T-helper 2 cell treated with Interferon-gamma antibody and Interleukin-4, amounts not matched to agents 5 μg/mL and 100 μg/mL, for 36 hours (primary cell): ENCODE data around the gene PPP2R2C.
A peak's percentile ranks its signal among the peaks of the same experiment; 100 is the strongest.

Experiments used
- DNase-seq: peaks from one replicate; pipeline ENCODE4 v3.0.0; 2021; ENCODE audit warnings: low spot score
- H3K27ac Mint-ChIP-seq: one replicate; pipeline ENCODE4 v1.8.0; 2021; ENCODE audit warnings: mild to moderate bottlenecking, mixed read lengths
- H3K27me3 Mint-ChIP-seq: one replicate; pipeline ENCODE4 v1.8.0; 2021; ENCODE audit warnings: low read depth, mixed read lengths
- H3K36me3 Mint-ChIP-seq: one replicate; pipeline ENCODE4 v1.8.0; 2021; ENCODE audit warnings: low read depth, mixed read lengths
- H3K4me1 Mint-ChIP-seq: one replicate; pipeline ENCODE4 v1.8.0; 2021; ENCODE audit warnings: low read depth, mixed read lengths
- H3K4me3 Mint-ChIP-seq: one replicate; pipeline ENCODE4 v1.8.0; 2022; ENCODE audit warnings: mild to moderate bottlenecking, moderate library complexity, mixed read lengths
- H3K9me3 Mint-ChIP-seq: one replicate; pipeline ENCODE4 v1.8.0; 2021; ENCODE audit warnings: mixed read lengths

PPP2R2C gene

DNA sequence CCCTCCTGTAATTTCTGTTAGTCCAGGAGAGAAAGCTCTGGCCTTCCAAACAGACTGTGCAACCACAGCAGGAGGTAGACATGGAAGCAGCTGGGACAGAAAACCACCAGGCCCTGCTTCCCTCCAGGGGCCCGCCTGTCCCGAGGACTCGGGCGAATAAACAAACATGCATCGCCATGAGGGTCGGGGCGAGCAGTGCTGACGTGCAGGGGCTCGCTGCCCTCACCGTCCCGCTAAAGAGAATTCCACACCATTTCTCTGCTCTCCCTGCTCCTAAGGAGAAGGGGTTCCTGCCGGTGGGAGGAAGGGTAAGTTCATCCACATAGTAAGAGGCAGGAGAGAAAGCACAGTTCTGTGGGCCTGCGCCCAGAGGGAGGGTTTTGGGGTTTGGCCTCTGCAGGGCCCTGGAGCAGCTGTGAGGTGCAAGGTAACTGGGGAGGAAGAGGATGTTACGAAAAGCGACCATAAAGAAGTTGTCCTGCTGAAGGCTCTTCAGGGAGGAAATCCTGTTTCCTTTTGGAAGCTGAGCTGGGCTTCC is 147.9 kb downstream of the PPP2R2C start:
- Mint-ChIP-seq H3K27me3 (peaks cover 17% of the 10 kb centered on the region), H3K4me3 (no peak overlapping the region), H3K36me3 (no peaks in the 10 kb centered on the region), H3K4me1 (peaks cover 4% of the 10 kb centered on the region), H3K27ac (no peak overlapping the region), H3K9me3 (no peaks in the 10 kb centered on the region)
- no peak for DNase-seq

DNA sequence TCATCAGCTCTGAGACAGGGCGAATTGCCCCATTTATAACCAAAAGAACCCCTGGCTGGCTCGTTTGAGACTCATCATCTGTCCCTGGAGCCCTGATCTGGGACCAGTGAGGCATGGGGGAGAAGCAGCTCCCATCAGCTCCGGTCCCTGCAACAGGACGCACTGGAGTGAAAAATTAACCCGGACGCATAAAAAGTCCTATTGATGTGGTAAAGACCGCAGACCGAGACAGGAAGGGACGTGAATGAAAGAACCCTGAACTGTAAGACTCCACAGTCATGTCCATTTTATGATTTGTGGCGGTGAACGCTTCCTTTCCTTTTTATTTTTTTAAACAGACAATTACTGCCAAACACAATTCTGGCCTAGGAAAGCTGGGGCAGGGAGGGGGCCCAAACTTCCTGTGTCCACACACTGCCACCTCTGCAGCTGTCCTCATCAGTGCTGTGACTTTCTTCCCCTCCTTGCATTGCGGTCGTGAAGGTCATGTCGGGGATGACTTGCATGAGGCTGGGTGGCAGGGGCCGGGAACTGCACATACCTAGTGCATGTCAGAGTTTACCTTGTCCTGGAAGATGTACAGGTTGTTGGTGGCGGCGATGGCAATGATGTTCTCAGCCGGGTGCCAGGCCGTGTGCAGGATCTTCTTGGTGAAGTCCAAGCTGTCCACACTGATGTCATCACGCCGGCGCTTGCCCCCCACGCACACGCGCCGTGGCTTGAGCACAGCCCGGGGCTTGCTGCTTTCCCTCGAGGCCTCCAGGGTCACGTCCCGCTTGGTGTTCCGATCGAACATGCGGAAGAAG is 149.4 kb downstream of the PPP2R2C start:
- no peak overlapping the region for H3K4me3 Mint-ChIP-seq
- no peak overlapping the region for H3K27ac Mint-ChIP-seq
- DNase-seq = no peak
- H3K36me3 Mint-ChIP-seq = no peaks in the 10 kb centered on the region
- peaks cover 4% of the 10 kb centered on the region for H3K4me1 Mint-ChIP-seq
- H3K27me3 Mint-ChIP-seq = peaks cover 19% of the 10 kb centered on the region
- H3K9me3 Mint-ChIP-seq = no peaks in the 10 kb centered on the region

DNA sequence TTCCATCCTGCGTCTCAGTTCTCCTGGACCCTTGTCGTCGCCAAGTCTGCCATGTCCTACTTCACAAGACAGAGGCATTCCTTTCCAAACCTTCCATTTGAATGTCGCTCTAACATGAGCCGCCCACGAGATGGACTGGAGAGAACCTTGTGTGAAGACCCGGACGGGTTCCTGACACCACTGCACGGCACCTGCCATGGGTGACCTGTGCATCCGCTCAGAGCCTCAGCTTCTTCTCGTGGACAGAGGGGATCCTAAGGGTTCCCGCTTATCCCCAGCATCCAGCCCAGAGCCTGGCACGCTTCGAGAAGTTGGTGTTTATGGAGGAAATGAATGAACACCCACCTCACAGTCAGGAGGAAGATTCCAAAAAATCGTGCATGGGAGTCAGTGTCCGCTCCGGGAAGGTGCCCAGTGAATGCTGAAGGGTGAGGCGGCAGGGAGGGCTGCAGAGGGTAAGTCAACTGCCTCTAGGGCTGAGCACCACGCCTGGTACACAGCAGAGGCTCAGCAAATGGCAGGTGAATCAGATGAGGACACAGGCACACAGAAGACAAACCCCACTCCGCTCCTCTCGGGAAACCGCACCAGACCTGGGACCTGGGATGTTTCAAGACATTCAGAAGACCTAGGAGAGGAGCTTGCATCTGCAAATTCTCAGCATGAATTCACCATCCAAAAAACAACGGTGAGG is 150.2 kb downstream of the PPP2R2C start:
- DNase-seq = no peak
- Mint-ChIP-seq H3K4me3 (no peak overlapping the region), H3K27me3 (peaks cover 19% of the 10 kb centered on the region), H3K4me1 (peaks cover 4% of the 10 kb centered on the region), H3K9me3 (no peaks in the 10 kb centered on the region), H3K27ac (no peak overlapping the region), H3K36me3 (no peaks in the 10 kb centered on the region)

DNA sequence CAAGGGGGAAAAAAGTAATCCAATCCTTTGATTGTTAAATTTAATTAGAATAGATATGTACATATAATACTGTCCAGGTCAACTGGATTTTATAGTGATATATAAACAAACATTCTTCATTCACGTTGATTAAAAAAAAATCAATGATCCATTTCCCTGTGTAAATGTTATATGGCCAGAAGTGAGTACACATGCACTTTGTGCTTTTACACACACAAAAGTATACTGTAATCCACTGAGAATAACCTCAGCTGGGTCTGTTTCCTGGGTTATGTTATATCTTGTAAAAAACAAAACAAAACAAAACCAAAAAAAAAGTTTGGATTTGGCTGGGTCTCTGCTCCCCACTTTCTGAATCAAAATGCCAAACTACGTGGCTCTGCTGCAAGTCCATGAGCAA is 151.1 kb downstream of the PPP2R2C start:
- DNase-seq = no peak
- Mint-ChIP-seq H3K4me1 (peaks cover 4% of the 10 kb centered on the region), H3K9me3 (no peaks in the 10 kb centered on the region), H3K4me3 (no peak overlapping the region), H3K27me3 (peaks cover 19% of the 10 kb centered on the region), H3K36me3 (no peaks in the 10 kb centered on the region), H3K27ac (no peak overlapping the region)

DNA sequence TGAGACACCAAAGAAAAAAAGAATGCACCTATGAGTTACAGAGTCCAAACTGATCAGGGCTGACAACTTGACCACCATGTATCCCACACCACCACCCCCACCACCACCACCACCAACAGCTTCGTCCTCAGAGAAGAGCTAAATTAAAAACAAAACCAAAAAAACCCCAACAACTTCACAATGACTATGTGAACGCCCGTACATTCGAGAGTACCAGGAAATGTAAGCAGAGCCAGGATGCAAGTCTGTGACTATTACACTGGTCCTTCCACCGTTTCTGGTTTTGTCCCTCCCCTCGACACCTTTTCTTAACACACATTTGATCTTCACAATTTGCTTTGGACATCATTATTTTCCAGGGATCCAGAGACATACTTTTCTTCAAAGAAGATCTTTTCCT is 151.8 kb downstream of the PPP2R2C start:
- H3K4me3 Mint-ChIP-seq = no peak overlapping the region
- no peak for DNase-seq
- H3K27me3 Mint-ChIP-seq = peaks cover 15% of the 10 kb centered on the region
- H3K4me1 Mint-ChIP-seq = peaks cover 4% of the 10 kb centered on the region
- no peak overlapping the region for H3K27ac Mint-ChIP-seq
- no peaks in the 10 kb centered on the region for H3K36me3 Mint-ChIP-seq
- no peaks in the 10 kb centered on the region for H3K9me3 Mint-ChIP-seq

DNA sequence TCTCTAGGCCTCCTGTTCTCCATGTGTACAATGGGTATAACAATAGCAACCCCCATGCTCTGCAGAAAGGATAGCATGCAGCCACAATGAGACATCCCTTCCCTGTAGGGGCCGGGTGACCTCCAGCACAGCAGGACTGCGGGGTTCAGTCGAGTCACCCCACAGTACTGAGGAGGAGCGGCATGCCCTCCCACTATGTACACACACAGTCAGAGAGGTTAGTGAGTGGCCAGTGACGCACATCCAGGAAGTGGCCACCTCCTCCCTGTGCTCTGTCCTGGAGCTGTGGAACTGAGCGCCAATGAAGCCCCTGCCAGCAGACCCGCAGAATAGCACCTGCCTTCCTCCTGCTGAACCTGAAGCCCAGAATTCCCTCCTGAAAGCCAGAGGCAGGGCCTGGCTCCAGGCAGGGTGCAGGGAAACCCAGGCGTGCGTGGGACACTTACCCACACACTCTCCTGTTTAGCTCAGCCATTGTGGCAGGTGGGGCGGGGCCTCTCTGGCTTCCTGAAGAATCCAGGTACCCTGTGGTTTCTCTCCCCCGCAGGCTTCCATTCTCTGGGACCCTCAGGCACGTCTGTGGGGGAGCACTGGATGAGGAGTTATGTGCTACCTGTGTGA is 152.8 kb downstream of the PPP2R2C start:
- Mint-ChIP-seq H3K27me3 (peaks cover 14% of the 10 kb centered on the region), H3K36me3 (no peaks in the 10 kb centered on the region)

DNA sequence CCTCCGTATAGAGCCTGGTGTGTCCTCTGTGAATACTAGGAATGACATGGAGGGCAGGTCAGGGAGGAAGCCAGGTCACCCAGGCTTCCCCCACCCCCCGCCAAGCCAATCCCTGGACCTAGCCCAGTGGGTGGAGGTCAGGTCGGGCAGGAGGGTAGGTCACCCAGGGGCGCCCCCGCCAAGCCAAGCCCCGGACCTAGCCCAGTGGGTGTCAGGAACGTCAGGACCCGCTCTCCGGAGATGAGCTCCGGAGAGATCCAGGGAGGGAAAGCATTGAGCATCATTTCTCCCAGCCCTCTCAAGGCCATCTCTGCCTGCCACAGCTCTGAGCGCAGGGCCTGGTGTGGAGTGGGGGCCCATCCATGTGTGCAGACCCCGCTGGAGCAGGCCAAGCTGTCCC is 154.2 kb downstream of the PPP2R2C start:
- no peaks in the 10 kb centered on the region for H3K9me3 Mint-ChIP-seq
- H3K4me3 Mint-ChIP-seq = no peak overlapping the region
- peaks cover 4% of the 10 kb centered on the region for H3K27me3 Mint-ChIP-seq
- H3K36me3 Mint-ChIP-seq = no peaks in the 10 kb centered on the region
- no peak overlapping the region for H3K27ac Mint-ChIP-seq
- H3K4me1 Mint-ChIP-seq = peaks cover 2% of the 10 kb centered on the region
- DNase-seq = no peak

More for the DNA sequence above, 152.8 kb downstream of the PPP2R2C start:
- Mint-ChIP-seq H3K4me1 (peaks cover 3% of the 10 kb centered on the region), H3K4me3 (no peak overlapping the region), H3K9me3 (no peaks in the 10 kb centered on the region), H3K27ac (no peak overlapping the region)
- no peak for DNase-seq

DNA sequence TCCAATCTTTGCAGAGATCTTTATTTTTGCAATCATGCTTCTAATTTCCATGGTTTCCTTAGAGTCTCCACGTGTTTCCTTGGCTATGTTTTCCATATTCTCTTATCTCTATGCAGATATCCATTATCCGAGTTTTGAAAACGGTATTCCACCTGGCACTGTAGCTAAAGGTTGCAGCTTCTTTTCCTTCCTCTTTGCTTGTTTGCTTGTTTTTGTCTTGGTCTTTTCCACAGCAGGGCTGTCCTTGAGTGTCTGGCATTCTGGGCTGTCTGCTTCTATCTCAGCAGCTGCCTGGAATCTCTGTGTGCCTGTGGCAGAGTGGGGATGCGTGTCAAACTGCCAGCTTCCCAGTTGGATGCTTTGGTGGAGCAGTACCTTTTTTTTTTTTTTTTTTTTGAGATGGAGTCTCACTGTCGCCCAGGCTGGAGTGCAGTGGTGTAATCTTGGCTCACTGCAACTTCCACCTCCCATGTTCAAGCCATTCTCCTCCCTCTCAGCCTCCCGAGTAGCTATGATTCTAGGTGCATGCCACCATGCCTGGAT is 155.9 kb downstream of the PPP2R2C start:
- Mint-ChIP-seq H3K27me3 (peaks cover 10% of the 10 kb centered on the region), H3K4me3 (no peak overlapping the region), H3K4me1 (no peaks in the 10 kb centered on the region), H3K36me3 (no peaks in the 10 kb centered on the region), H3K9me3 (no peaks in the 10 kb centered on the region), H3K27ac (no peak overlapping the region)
- DNase-seq = no peak

DNA sequence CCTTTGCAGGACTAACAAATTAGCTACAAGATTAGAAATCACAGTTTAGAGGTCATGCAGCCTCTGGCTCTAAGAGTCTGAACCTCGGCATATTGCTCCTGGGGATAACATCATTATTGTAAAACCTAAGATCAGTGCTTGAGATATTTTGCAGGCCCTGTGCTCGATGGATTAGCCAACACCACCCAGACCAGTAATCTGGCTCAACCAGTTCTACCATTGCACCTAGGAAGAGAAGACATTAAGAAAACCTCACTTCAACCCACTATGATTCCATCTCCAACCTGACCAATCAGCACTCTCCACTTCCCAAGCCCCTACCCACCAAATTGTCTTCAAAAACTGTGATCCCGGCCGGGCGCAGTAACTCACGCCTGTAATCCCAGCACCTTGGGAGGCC is 159.2 kb downstream of the PPP2R2C start:
- Mint-ChIP-seq H3K27me3 (peaks cover 28% of the 10 kb centered on the region), H3K4me1 (no peaks in the 10 kb centered on the region)

DNA sequence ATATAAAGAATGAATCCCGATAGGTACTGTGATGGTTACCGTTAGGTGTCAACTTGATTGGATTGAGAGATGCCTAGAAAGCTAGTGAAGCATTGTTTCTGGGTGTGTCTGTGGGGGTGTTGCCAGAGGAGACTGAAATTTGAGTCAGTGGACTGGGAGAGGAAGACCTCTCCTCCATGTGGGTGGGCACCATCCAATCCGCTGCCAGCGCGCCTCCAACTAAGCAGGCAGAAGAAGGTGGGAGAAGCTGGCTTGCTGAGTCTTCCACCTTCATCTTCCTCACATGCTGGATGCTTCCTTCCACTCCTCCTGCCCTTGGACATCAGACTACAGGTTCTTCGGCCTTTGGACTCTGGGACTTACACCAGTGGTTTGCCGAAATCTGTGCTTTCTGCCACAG is 162.6 kb downstream of the PPP2R2C start:
- H3K27me3 Mint-ChIP-seq = peaks cover 45% of the 10 kb centered on the region
- DNase-seq = no peak
- no peaks in the 10 kb centered on the region for H3K36me3 Mint-ChIP-seq
- no peak overlapping the region for H3K27ac Mint-ChIP-seq
- H3K4me1 Mint-ChIP-seq = no peaks in the 10 kb centered on the region
- H3K9me3 Mint-ChIP-seq = no peaks in the 10 kb centered on the region
- no peak overlapping the region for H3K4me3 Mint-ChIP-seq

More for the DNA sequence above, 159.2 kb downstream of the PPP2R2C start:
- Mint-ChIP-seq H3K4me3 (no peak overlapping the region), H3K9me3 (no peaks in the 10 kb centered on the region), H3K27ac (no peak overlapping the region), H3K36me3 (no peaks in the 10 kb centered on the region)
- DNase-seq = no peak

DNA sequence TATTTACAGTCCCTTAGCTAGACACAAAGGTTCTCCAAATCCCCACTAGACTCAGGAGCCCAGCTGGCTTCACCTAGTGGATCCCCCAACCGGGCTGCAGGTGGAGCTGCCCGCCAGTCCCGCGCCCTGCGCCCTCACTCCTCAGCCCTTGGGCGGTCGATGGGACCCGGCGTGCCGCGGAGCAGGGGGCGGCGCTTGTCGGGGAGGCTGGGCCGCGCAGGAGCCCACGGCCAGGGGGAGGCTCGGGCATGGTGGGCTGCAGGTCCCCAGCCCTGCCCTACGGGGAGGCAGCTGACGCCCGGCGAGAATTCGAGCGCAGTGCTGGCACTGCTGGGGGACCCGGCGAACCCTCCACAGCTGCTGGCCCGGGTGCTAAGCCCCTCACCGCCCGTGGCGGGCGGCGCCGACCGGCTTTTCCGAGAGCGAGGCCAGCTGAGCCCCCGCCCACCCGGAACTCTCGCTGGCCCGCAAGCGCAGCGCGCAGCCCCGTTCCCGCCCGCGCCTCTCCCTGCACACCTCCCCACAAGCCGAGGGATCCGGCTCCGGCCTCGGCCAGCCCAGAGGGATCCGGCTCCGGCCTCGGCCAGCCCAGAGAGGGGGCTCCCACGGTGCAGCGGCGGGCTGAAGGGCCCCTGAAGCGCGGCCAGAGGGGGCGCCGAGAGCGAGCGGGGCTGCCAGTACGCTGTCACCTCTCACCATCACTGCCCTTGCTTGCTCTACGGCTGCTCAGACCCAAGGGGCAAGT is 163.3 kb downstream of the PPP2R2C start:
- Mint-ChIP-seq H3K9me3 (no peaks in the 10 kb centered on the region), H3K36me3 (no peaks in the 10 kb centered on the region), H3K27ac (no peak overlapping the region), H3K4me3 (peak overlapping the region; percentile 27), H3K4me1 (no peaks in the 10 kb centered on the region), H3K27me3 (peaks cover 45% of the 10 kb centered on the region)
- DNase-seq = no peak

DNA sequence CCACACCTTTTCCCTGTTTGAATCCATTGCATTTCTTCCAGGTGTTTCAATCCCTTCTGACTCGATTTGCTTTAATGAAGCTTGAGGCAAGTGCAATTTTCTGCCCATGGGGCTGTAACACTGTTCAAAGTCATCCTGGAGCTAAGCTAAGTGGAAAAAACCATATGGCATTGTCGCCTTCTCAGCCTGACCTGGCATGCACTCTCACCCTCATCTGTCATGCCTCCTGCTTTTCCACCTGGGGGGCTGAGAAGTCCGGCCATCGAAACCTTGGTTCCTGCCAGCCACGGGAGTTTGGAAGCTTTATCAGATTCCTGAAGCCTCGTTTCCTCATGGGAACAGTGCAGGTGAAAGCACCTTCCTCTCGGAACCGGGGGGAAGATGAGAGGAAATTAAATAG is 164.5 kb downstream of the PPP2R2C start:
- no peak overlapping the region for H3K4me3 Mint-ChIP-seq
- H3K4me1 Mint-ChIP-seq = no peaks in the 10 kb centered on the region
- no peak overlapping the region for H3K27ac Mint-ChIP-seq
- no peaks in the 10 kb centered on the region for H3K36me3 Mint-ChIP-seq
- peaks cover 44% of the 10 kb centered on the region for H3K27me3 Mint-ChIP-seq
- DNase-seq = no peak
- no peaks in the 10 kb centered on the region for H3K9me3 Mint-ChIP-seq

DNA sequence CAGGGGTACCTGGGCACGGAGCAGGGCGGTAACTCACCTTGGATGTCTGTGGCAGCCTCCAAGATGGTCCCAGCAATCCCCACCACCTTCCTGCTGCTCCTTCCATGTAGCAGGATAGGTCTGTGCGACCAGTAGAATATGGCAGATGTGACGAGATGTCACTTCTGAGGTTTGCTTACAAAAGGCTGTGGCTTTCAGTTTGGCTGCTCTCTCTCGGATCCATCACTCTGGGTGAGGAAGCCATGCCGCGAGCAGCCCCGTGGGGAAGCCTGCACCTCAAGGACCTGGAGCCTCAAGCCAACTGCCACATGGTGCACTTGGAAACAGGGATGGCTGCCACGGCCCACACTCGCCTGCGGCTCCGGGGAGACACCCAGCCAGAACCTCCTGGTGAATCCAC is 165.2 kb downstream of the PPP2R2C start:
- H3K4me1 Mint-ChIP-seq = no peaks in the 10 kb centered on the region
- no peaks in the 10 kb centered on the region for H3K36me3 Mint-ChIP-seq
- peaks cover 42% of the 10 kb centered on the region for H3K27me3 Mint-ChIP-seq
- no peak for DNase-seq
- no peaks in the 10 kb centered on the region for H3K9me3 Mint-ChIP-seq
- no peak overlapping the region for H3K27ac Mint-ChIP-seq
- no peak overlapping the region for H3K4me3 Mint-ChIP-seq
